Effector memory CD4-positive, alpha-beta T cell (primary cell): ENCODE data around the gene AP1G2.

Source experiments
- DNase-seq, 3 donors: peaks; one replicate each; pipeline ENCODE4 v3.0.0-alpha.2; 2020
- H3K27ac ChIP-seq: 2 replicates; pipeline ENCODE4 v1.7.0; 2013; ENCODE audit warnings: mild to moderate bottlenecking, low read length, moderate library complexity; ENCODE audit not compliant: insufficient read depth, poor library complexity, severe bottlenecking
- H3K27me3 ChIP-seq: replicated peaks from 2 replicates; pipeline ENCODE4 v1.7.0; 2013; ENCODE audit warnings: mild to moderate bottlenecking, low read length; ENCODE audit not compliant: insufficient read depth, control insufficient read depth, poor library complexity, severe bottlenecking
- H3K36me3 ChIP-seq: 2 replicates; pipeline ENCODE4 v1.7.0; 2013; ENCODE audit warnings: mild to moderate bottlenecking, low read length, moderate library complexity; ENCODE audit not compliant: control insufficient read depth, insufficient read depth
- H3K4me1 ChIP-seq: 2 replicates; pipeline ENCODE4 v1.7.0; 2013; ENCODE audit warnings: low read length, mild to moderate bottlenecking; ENCODE audit not compliant: control insufficient read depth, insufficient read depth, poor library complexity, severe bottlenecking
- H3K4me3 ChIP-seq: 2 replicates; pipeline ENCODE4 v1.7.0; 2013; ENCODE audit warnings: low read length, low read depth, mild to moderate bottlenecking; ENCODE audit not compliant: insufficient read depth, poor library complexity, severe bottlenecking
- H3K9me3 ChIP-seq: 2 replicates; pipeline ENCODE4 v1.7.0; 2013; ENCODE audit warnings: mild to moderate bottlenecking, low read length, moderate library complexity; ENCODE audit not compliant: control insufficient read depth

AP1G2 gene

DNA sequence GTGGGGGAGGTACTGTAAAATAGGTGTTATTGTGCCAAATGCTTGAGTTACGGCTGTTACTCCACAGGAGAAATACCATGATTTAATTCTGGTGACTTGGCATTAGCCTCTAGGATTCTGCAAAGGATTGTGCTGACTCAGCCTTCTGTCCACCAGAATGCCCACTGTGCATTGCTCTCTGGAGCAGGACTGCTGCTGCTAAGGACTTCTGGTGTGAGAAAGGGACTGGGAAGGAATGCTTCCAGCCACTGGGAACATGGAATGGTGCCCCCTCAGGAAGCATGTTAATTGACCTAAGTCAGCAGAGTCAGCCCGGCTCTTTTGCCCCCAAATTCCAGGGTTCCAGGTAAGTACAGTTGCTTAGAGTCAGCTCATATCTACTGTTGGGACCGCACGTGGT is 48.9 kb downstream of the AP1G2 start:
- Histone ChIP-seq H3K9me3 (no peaks in the 10 kb centered on the region), H3K4me3 (no peak overlapping the region), H3K27me3 (no peaks in the 10 kb centered on the region), H3K4me1 (no peaks in the 10 kb centered on the region), H3K27ac (no peak overlapping the region), H3K36me3 (no peaks in the 10 kb centered on the region)
- DNase-seq: no peak

- no peak overlapping the region for H3K4me3 ChIP-seq
- H3K9me3 ChIP-seq: no peaks in the 10 kb centered on the region
- H3K27me3 ChIP-seq: no peaks in the 10 kb centered on the region
- no peak overlapping the region for H3K27ac ChIP-seq
- DNase-seq: no peak
- H3K36me3 ChIP-seq: no peaks in the 10 kb centered on the region
- no peaks in the 10 kb centered on the region for H3K4me1 ChIP-seq
Measured at GRCh38 chr14:23517650-23518326, 49.8 kb downstream of the AP1G2 start.

- Histone ChIP-seq H3K27me3 (no peaks in the 10 kb centered on the region), H3K36me3 (no peaks in the 10 kb centered on the region), H3K27ac (no peak overlapping the region), H3K9me3 (no peaks in the 10 kb centered on the region), H3K4me1 (no peaks in the 10 kb centered on the region), H3K4me3 (no peak overlapping the region)
- DNase-seq: no peak
Measured at GRCh38 chr14:23514644-23514957, 53.0 kb downstream of the AP1G2 start.

DNA sequence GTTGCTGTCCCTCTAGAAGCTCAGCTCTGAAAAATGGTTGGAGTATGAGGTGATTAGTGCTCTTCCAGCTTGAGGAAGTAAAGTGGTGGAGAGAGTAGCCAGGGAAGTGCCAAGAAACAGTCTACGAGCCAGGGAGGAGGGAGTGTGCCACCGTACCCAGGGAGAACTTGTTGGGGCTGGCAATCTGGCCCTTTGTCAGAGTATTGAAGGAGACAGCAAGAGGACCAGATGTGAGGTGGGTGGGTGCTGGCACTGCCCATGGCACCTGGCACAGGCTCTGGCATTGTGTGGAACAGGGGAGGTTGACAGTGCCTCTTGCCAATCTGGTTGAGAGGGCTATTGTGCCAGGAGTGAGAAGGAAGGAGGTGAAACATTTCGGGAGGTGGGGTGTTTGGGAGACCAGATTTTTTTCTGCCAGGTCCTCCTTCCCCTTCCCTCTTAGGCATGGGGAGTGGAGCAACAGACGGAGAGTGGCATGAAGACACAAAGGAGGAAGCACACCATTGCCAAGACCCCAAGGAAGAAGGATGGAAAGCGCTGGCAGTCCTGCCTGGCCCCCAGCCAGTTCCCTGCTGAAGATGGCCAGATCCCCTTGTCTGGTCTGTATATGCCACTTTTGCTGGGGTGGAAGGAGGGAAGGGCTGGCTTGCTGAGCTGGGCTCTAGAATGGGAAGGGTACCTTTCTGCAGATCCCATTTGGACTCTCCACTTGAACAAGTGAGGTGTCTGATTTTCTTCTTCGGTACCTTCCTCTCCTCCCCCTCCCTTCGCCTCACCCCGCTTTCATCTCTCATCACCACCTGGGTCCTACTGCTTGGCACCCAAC is 53.6 kb downstream of the AP1G2 start:
- Histone ChIP-seq H3K27ac (no peak overlapping the region), H3K4me1 (no peaks in the 10 kb centered on the region), H3K27me3 (no peaks in the 10 kb centered on the region), H3K36me3 (no peaks in the 10 kb centered on the region), H3K4me3 (no peak overlapping the region), H3K9me3 (no peaks in the 10 kb centered on the region)
- DNase-seq: no peak

- Histone ChIP-seq H3K27ac (no peak overlapping the region), H3K4me3 (no peak overlapping the region), H3K9me3 (no peaks in the 10 kb centered on the region), H3K36me3 (no peaks in the 10 kb centered on the region), H3K27me3 (no peaks in the 10 kb centered on the region), H3K4me1 (no peaks in the 10 kb centered on the region)
- DNase-seq: no peak
Measured at GRCh38 chr14:23513005-23513817, 54.4 kb downstream of the AP1G2 start.

- DNase-seq: no peak
- no peak overlapping the region for H3K27ac ChIP-seq
Measured at GRCh38 chr14:23512156-23512555, 55.4 kb downstream of the AP1G2 start.

More at GRCh38 chr14:23512156-23512555, 55.4 kb downstream of the AP1G2 start:
- H3K4me3 ChIP-seq: peak overlapping the region; percentile 36
- no peaks in the 10 kb centered on the region for H3K4me1 ChIP-seq
- H3K27me3 ChIP-seq: no peaks in the 10 kb centered on the region
- no peaks in the 10 kb centered on the region for H3K36me3 ChIP-seq
- H3K9me3 ChIP-seq: no peaks in the 10 kb centered on the region
